ENCODE data around the gene NFYC. TPM values are rescaled to one million over a fixed set of nuclear protein-coding genes. Genes with fewer than 3 reads are reported as not detected.

The NFYC gene
- total and polyA plus RNA-seq, 8 donors: 23.3 to 76.4 (median 40.9) TPM

- H3K27me3 ChIP-seq: peaks cover 0 to 12% (median 0%) of the 10 kb centered on the region in 3 donors
- DNase-seq: no peak
- H3K27ac ChIP-seq: no peak overlapping the region
- H3K4me1 ChIP-seq: peaks cover 0 to 60% (median 23%) of the 10 kb centered on the region in 4 donors
- no peaks in the 10 kb centered on the region for H3K36me3 ChIP-seq
- TF ChIP-seq POLR2AphosphoS5 (IDR thresholded peaks at IDR 0.05) (no peak), POLR2A (IDR thresholded peaks at IDR 0.05) (no peak)
- H3K9me3 ChIP-seq: no peaks in the 10 kb centered on the region
- H3K4me3 ChIP-seq: no peak overlapping the region
- 81 to 91% (median 89%) methylated on average over 16 to 17 of the region's 17 CpGs for WGBS, 5 donors
- intact Hi-C loops (cut with DNase I; ENCODE audit: low total_unique reads): no loop called here
Measured at GRCh38 chr1:40788561-40789341, 97.2 kb downstream of the NFYC start.

GRCh38 chr1:40789342-40789598 is 97.8 kb downstream of the NFYC start:
- Histone ChIP-seq H3K4me3 (no peak overlapping the region), H3K36me3 (no peaks in the 10 kb centered on the region), H3K27me3 (peaks cover 0 to 10% (median 0%) of the 10 kb centered on the region in 3 donors), H3K27ac (peak overlapping the region in 1 of 5 donors; percentile 35), H3K9me3 (no peaks in the 10 kb centered on the region), H3K4me1 (peaks cover 0 to 58% (median 22%) of the 10 kb centered on the region in 4 donors)
- no peak for DNase-seq
- intact Hi-C loops (cut with DNase I; ENCODE audit: low total_unique reads): no loop called here
- 62 to 84% (median 78%) methylated on average over 2 of the region's 2 CpGs for WGBS, 5 donors
- TF ChIP-seq EP300 (IDR thresholded peaks at IDR 0.05) (no peak), POLR2A (IDR thresholded peaks at IDR 0.05) (no peak), POLR2AphosphoS5 (IDR thresholded peaks at IDR 0.05) (no peak), CTCF (IDR thresholded peaks at IDR 0.05) (no peak)

GRCh38 chr1:40789661-40790430 is 98.3 kb downstream of the NFYC start:
- H3K4me1 ChIP-seq: peaks cover 0 to 52% (median 16%) of the 10 kb centered on the region in 4 donors
- peaks cover 0 to 4% (median 0%) of the 10 kb centered on the region in 3 donors for H3K27me3 ChIP-seq
- WGBS, 5 donors: 84 to 87% (median 86%) methylated on average over 13 of the region's 13 CpGs
- TF ChIP-seq CTCF (IDR thresholded peaks at IDR 0.05) (no peak), POLR2A (IDR thresholded peaks at IDR 0.05) (no peak), POLR2AphosphoS5 (IDR thresholded peaks at IDR 0.05) (no peak), EP300 (IDR thresholded peaks at IDR 0.05) (no peak)
- intact Hi-C loops (cut with DNase I; ENCODE audit: low total_unique reads): no loop called here
- no peak for DNase-seq
- no peaks in the 10 kb centered on the region for H3K36me3 ChIP-seq
- H3K4me3 ChIP-seq: no peak overlapping the region
- H3K9me3 ChIP-seq: no peaks in the 10 kb centered on the region
- H3K27ac ChIP-seq: peak overlapping the region in 1 of 5 donors; percentile 35

- Histone ChIP-seq H3K27me3 (no peaks in the 10 kb centered on the region), H3K9me3 (no peaks in the 10 kb centered on the region), H3K4me1 (peaks cover 0 to 46% (median 14%) of the 10 kb centered on the region in 4 donors), H3K4me3 (no peak overlapping the region), H3K36me3 (no peaks in the 10 kb centered on the region), H3K27ac (no peak overlapping the region)
- intact Hi-C loops (cut with DNase I; ENCODE audit: low total_unique reads): no loop called here
- 68 to 85% (median 74%) methylated on average over 6 to 7 of the region's 7 CpGs for WGBS, 5 donors
- DNase-seq: no peak
- no peak for TF ChIP-seq POLR2AphosphoS5 (IDR thresholded peaks at IDR 0.05)
- no peak for TF ChIP-seq EP300 (IDR thresholded peaks at IDR 0.05)
- TF ChIP-seq CTCF (IDR thresholded peaks at IDR 0.05): no peak
- TF ChIP-seq POLR2A (IDR thresholded peaks at IDR 0.05): no peak
Measured at GRCh38 chr1:40792036-40792435, 100.5 kb downstream of the NFYC start.

Data from stomach (tissue), 9 donors.